Measurements from ENCODE around the gene PDIK1L.

The PDIK1L gene

DNA sequence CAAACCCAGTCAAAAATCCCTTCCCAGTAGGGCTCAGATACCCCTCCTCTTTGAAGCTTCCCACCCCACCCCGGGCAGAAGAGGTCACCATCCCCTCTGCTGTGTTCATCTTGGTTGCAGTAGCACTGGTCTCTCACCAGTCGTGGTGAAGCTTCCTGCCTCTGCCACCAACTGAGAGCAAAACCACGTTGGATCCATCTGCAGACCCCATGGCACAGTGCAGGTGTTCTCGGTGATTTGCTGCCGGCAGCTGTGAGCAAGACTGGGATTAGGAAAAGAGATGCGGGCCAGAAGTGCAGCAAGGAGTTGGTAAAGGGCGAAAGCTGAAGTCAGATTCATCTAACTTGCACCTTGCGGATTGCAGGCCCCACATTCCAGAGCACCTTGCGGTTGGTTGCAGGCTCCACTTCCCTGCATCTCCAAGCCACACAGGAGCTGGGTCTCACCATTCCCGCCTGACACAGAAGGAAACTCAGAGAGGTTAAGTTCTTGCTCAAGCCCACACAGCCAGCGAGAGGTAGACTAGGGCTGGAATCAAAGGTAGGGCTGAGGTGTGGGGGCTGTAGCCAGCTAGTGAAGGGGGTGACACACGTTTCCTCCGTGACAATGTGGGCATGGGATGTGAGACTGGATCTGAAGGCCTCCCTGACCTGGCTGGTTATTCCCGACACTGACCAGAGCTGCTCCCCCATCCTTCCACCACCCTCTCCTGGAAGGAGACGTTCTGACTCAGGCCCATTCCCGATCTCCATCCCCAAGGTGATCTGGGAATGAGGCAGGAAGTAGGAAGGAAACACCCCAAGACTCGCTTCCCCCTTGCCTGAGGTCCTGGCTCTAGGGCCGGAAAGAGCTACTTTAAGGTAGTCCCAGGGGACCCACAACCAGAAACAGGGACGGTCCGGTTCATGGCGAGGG lies 44.0 kb downstream of the PDIK1L start:
- DNase-seq (ENCODE audit: low read depth) = no peak

DNA sequence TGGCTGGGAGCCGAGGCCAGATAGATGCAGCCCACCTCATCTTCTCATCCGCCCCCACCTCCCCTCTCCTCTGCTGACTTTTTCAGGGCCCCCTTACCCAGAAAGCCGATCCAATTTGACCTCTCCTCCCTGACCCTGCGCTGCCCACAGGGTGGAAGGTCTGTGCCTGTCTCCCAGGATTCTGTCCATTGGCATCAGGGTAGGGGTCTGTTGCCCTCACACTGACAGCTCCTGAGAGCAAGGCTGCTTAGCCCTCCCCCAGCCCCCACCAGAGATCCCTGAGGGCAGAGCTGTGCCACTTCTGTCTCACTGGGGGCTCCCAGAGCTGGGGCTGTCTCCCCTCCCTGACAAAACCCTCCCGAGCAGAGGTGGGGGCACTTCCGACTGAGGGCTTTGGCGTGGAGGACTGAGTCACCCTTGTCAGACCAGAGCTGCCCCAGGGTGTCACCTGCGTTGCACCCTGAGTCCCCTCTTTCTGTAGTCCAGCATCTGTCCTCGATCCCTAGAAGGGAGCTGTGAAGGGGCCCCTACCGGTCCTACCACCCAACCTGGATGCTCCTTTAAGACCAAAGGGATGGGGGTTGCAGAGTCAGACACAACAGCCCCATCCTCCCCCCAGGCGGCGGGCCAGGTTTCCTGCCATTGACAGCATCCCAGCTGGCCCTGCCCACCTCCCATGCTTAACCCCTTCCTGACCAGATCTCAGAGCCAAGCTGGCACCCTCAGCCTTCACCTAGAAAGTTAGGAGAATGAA lies 44.8 kb downstream of the PDIK1L start:
- DNase-seq (ENCODE audit: low read depth) = no peak

DNA sequence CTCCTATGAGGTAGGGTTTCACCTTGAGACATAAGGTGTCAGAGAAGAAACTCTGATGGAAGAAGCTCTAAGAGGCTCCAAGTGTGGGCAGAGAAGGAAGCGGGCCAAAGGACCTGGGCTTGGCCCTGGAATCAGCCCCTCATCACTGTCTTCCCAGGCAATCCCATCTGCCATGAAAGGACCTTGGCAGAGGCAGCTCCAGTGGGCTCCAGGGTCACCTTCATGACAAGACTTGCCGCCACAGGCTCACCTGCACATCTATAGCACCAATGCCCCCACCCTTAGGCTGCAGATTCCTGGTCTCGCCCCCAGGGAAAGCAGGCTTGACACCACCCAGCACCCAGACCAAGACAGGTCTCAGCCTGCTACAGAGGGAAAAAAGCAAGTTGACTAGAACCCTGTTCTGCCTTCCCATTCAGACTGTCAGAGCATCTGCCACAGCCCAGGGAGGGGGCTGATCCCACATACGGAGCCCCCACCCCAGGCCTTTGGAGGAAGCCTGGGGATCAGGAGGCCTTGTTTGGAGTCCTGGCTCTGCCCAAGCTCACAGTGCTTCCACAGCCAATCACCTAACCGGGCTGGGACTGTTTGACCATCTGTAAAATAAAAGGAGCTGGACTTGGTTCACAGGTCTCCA lies 46.8 kb downstream of the PDIK1L start:
- no peak for DNase-seq (ENCODE audit: low read depth)

DNA sequence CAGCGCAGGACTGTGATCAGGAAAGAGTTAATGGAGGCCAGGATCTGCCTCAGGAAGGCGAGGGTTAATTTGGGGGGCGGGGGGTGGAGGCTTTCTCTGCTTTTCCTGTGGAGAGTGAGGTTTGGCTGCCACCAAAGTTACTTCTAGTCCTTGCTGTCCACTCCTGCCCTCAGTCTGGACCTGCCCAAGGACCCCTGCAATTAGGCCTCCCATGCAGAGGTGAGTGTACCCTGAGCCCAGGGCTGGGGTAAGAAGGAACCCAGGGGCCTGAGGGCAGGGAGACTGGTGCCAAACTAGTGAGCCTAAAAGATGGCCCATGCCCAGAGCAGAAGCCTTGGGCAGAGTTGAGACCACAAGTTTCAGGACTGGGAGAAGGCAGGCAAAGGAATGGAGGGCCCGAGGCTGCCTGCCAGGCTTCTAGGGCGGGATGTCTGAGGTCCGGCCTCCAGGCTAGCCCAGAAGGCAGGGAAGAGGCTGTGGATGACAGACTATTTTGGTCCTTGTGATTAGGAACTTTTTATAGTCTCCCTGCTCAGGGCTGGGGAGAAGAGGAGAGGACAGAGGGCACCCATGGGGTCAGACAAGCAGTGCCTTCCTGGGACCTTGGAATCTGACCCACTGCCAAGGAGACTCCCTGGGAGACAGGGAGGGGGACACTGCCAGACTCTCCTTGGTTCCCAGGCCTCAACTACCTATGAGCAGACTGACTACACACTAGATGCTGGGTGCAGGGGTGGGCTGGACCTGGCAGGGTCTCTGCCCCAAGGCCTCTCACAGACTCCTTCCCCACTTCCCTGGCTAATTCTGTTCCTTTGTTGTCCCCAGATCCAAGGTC lies 47.5 kb downstream of the PDIK1L start, which contains the start of gene FAM110D:
TSS of gene FAM110D (plus strand) at position 172 of the 835 bp plus-strand sequence. CDS start 2,213 bp downstream, outside the sequence.
- DNase-seq (ENCODE audit: low read depth) = no peak

DNA sequence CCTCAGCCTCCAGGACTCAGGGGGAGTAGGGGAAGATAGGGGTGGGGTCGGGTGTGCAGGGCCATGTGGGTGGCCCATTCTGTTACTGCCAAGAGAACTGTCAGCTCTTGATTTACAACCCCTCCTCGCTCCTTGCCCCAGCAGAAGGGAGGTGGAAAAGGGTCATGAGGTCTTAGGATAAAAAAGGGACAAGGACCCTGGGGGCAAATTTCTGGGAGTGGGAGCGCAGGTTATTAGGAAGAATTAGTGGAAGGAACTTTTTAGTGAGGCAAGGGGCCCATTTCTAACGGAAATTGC lies 48.1 kb downstream of the PDIK1L start:
- DNase-seq (ENCODE audit: low read depth) = no peak

DNA sequence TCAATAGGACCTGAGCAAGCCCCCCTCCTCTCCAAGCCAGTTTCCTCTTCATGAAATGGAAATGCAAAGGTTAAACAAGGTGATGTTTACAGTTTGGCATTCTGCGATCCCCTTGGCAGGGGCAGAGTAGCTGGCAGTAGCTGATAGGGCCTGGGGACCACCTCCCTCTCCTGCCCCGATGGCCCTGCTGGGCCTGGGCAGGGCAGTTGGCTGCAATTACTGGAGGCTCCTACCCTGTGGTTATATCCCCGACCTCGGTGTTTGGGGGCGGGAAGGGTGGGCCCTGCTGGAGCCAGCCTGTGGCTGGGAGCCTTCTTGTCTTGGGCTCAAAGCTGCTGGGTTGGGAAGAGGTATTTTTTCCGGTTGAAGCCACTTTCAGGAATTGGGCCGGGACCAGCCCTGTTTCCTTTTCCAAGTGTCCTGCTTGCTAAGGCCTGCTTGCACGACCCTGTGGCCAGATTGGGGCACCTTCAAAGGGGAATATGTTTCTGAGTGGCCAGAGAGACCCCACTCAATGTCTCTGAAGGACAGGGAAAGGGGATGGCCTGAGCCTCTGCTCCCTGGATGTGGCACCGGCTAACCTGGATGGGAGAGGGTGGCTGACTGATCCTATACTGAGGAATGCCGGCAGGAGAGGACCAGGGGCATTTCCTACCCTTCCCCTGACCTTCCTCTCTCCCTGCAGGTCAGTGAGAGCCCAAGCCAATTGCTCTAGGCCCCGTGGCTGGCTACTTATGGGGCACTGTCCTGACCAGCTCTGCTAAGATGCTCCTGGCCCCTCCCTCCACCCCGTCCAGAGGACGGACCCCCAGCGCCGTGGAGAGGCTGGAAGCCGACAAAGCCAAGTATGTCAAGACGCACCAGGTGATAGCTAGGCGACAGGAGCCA lies 49.1 kb downstream of the PDIK1L start:
- no peak for DNase-seq (ENCODE audit: low read depth)

DNA sequence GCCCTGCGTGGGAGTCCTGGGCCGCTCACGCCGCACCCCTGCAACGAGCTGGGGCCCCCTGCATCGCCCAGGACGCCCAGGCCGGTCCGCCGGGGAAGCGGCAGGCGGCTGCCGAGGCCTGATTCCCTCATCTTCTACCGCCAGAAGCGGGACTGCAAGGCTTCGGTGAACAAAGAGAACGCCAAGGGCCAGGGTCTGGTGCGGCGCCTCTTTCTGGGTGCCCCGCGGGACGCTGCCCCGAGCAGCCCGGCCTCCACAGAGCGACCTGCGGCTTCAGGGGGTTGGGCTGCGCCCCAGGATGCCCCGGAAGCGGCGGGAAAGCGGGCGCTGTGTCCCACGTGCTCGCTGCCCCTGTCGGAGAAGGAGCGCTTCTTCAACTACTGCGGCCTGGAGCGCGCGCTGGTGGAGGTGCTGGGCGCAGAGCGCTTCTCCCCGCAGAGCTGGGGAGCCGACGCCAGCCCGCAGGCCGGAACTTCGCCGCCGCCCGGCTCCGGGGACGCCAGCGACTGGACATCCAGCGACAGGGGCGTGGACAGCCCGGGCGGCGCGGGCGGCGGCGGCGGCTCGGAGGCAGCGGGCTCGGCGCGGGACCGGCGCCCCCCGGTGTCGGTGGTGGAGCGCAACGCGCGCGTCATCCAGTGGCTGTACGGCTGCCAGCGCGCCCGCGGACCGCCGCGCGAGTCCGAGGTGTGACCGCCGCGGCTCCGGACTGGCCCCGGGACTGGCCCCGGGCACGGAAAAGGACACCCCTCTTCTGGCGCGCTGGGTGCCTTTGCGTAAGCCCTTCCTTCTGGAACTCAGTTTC lies 50.0 kb downstream of the PDIK1L start:
- peak; percentile 18 for DNase-seq (ENCODE audit: low read depth)

DNA sequence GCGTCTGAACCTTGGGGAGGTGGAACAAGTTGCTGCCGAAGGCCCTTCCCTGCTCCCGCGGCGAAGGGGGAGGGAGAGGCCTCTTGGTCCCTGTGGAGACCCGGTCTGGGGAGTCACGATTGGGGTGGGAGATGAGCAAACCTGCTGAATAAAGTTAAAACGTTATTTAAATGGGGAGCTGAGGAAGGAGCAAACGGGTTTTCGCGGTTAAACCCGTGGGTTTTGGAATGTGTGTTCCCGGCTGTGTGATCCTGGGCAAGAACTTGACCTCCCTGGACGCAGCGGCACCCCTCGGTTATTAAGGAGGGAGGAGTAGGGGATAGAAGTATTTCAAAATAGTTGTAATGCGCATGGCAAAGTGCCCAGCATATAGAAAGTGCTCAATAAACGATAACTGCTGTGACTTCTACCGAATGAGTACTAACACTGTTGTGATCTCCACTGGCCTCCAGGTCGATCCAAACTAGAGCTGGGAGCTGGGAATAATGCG lies 50.6 kb downstream of the PDIK1L start:
- no peak for DNase-seq (ENCODE audit: low read depth)

DNA sequence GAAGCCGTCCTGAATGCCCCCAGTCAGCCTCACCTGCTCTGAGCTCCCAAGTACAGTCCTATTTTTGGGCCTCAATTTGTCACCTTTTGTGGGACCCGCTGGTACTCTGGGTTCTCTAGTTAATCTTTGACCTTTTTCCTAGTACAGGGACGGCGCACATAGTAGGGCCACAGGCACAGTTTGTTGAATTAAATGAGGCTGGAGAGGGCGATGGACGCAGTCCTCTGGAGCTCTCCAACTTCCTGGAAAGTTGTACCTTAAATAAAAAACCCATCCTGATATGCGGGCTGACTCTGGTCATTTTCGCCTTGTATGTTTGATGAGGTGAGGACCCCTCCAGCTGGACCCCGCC lies 52.0 kb downstream of the PDIK1L start:
- DNase-seq (ENCODE audit: low read depth) = no peak

DNA sequence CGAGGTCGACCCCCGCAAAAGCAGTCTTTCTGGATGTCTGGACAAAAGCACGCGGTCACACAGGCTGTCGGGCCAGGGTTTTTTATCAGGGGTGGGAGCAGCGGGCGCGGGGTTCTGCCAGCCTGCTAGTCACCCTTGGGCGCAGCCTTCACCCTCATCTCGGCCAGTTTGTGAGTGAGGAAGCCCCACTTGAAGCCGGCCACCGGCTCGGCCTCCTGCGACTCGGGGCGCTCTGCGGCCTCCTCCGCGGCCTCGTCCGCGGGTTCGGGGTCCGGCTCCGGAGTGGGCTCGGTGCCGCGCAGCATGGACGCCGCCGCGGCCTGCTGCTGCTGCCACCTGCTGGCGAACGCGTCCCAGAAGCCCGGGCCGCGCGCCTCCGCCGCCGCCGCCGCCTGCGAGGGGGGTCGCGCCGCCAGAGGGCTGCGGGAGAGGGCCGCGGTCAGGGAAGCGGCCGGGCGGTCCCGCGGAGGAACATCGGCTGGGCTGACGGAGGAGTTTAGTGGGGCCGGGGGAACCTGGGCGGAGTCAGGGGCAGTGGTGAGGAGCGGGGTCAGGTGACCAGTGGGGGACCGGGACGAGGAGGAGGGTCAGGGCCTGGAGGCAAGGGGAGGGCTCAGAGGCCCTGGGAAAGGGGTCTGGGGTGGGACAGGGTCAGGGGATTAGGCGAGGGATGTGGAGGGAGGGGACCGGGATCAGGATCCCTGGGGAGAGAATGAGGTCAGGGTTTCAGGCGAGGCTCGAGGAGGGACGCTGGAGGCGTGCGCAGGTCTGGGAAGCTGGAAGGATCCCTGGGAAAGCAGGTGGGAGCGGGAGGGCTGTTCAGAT lies 52.6 kb downstream of the PDIK1L start:
- DNase-seq (ENCODE audit: low read depth) = peak; percentile 33

DNA sequence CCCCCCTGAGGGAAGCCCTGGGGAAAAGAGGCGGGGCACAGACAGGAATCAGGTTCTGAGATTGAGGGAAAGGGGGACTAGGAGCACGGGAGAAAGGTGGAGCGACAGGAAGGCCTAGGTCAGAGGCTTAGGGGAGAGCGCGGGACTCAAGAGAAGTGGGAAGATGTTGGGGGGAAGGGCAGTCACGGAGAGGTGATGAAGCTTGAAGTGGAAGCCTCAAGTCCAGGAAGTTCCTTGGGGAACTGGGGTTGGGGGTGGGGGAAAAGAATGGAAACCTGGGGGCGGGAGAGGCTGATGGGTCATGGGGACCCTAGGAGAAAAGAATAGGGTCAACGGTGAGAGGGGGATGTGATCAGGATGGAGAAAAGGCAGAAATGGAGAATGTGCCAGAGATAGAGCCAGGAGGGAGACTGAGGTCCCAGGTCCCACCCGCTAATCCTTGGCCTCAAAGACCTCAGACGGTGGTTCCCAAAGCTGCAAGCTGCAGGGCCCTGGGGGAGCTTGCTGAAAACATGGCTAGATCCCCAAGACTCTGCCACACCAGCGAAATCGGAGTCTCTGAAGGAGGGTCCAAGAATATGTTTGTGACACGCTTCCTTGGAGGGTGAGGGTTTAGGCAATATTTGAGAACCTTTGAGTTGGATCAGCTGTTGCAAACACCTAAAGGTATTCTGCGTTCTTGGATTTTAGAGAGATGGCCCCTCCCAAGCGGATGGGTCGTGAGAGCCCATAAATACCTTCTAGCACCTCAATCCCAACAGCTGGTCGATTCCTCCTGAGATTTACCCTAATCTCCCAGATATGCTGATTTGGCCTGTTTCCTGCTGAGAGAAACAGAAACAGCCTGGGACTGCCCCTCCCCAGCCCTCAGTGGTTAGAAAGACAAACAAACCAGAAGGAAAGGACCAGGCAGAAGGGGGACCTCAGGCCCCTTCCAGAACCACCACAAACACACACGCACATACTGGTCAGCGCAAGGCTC lies 53.5 kb downstream of the PDIK1L start:
- DNase-seq (ENCODE audit: low read depth) = no peak

DNA sequence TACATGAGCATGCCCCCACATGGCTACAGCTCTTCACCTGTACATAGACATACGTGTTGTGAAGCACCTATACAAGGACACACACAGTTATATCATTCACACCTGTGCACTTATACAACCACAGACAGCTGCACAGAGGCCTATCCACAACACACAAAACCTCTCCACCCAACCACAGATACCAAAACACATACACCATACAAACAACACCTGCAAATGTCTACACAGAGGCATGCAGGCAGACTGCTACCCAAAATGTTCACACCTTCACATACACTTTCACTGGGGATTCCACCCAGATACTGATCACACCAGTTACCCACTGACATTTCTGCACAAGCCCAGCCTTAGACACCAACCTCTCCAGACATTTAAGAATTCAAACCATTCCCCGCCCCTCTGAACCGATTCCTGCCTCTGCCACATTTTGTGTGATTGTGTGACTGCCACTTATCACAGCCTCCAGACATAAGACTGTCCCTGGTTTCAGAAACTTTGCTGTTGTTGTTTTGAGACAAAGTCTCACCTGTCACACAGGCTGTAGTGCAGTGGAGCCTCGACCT lies 55.2 kb downstream of the PDIK1L start:
- no peak for DNase-seq (ENCODE audit: low read depth)

DNA sequence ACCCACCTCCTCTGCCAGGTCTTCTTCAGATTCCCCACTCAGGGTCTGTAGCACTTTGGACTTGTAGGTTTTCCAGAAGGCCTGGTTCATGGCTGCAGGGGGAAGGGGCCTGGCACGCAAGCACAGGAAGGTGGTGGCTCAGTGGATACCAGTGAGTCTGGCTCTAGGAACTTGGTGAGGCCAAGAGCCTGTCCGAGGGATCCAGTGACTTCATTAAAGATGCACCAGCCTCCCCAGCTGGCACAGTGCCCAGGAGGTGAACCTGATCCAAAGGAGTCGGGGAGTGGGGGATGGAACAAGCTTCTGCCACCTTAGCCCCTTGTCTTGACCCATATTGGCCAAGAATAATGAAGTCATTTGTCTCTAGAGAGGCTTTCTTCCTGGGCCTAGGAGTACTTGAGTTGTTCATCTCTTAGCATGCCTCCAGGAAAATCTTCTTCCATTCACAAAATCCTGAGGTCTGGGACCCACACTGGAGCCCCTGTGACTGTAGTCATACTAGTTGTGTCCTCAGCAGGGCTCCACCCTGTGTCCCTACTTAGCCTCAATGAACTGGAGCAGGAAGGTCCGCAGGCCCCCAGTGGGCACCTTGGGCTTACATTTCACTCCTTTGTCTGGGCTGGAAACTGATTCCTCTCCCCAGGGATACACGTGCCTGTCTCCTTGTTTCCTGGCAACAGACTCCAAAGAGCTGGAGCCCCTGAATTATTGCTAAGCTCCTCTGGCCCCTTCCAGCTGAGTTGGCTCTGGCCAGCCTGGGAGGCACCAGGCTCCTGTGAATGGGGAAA lies 57.0 kb downstream of the PDIK1L start, which contains the start of gene C1orf232:
TSS of gene C1orf232 (minus strand) at position 554 of the 788 bp plus-strand sequence. CDS start at position 90, 464 bp downstream.
- DNase-seq (ENCODE audit: low read depth) = no peak

DNA sequence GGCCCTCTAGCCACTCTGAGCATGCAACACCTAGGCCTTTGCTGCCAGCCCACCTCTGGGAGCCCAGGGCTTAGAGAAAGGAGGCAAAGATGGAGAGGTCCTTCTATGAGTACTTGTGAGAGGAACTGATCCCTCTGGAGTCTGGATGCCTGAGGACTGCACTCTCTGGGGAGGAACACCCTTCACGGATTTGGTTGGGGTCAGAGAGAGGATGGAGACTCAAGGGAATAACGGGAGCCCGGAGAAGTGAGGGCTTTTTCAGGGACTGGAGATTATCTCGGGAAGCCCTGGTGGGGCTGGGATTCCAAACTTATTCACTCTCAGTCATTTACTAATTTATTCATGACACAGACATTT lies 57.6 kb downstream of the PDIK1L start:
- no peak for DNase-seq (ENCODE audit: low read depth)

DNA sequence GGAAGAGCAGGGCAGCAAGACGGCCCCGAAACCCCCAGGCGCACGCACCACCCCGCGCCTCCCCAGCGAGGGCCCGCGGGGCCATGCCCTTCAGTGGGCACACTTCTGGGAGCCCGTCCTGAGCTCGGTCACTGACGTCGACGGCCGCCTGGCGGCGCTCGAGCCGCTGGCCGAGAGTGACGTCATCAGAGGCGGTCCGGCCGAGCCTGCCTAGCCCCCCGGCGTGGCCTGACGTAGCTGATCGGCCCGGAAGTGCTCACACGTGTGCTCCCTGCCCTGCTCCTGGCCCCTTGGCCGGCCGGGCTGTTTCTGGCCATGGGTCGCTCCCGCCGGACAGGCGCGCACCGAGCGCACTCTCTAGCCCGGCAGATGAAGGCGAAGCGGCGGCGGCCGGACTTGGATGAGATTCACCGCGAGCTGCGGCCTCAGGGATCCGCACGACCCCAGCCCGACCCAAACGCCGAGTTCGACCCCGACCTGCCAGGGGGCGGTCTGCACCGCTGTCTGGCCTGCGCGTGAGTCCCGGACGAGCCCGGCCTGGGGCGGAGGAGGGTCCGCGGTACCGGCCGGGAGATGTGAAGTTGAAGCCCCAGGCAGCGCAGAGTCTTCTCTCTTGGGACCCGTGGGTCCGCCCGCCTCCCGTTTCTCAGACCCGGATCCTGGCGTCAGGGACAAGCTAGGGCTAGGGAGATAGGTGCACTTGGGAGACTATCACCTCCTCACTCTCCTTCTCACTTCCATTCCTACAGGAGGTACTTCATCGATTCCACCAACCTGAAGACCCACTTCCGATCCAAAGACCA lies 58.2 kb downstream of the PDIK1L start, which contains the start of gene ZNF593:
TSS of gene ZNF593 (plus strand) at position 240 of the 803 bp plus-strand sequence. CDS start at position 316, 76 bp downstream.
- peak; percentile 83 for DNase-seq (ENCODE audit: low read depth)

DNA sequence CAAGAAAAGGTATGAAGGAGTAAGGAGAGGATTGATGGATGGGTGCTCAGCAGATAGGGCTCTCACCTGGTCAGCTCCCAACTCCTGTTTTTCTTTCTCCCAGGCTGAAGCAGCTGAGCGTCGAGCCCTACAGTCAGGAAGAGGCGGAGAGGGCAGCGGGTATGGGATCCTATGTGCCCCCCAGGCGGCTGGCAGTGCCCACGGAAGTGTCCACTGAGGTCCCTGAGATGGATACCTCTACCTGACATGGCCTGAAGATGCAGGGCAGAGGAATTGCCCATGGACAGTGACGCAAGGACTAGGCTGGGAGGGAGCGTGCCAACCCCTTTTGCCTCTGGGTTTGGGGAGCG lies 58.8 kb downstream of the PDIK1L start:
- no peak for DNase-seq (ENCODE audit: low read depth)

Measured in activated T-helper 9 cell treated with anti-CD3 and anti-CD28 coated beads, Interleukin-2, amount 50 U/mL, for 16 hours (primary cell).